Stimulated activated CD8-positive, alpha-beta memory T cell treated with anti-CD3 and anti-CD28 coated beads, Interleukin-15, amount 100 ng/mL, for 1 hour (primary cell): ENCODE results near the gene ACO1.

Source experiments
- DNase-seq: peaks from one replicate; pipeline ENCODE4 v3.0.0-alpha.2; 2020; ENCODE audit warnings: low read depth

Gene ACO1

DNA sequence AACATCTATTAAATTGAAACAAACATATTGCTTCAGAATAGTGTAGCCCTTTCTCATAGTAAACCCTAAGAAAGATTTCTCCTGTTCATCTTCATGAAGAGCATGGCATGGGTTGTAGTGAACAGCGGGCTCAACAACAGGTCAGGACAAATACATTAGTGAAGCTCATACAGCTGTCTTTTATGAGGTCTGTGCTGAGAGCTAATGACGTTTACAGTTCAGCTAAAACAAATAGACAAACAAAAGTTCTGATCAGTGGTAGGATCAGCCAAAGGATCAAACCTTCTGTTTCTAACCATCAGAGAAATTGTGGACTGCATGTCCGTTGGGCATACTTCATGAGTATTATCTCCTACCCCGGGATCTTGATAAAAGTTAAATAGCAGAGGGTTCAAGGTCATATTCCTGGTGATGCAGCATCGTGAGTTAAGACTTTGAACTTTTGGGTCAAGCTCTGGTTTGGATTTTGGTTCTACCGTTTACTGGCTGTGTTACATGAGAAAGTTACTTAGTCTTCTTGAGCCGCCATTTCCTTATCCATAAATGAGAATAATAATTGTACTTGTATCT lies 37.9 kb downstream of the ACO1 start:
- no peak for DNase-seq

DNA sequence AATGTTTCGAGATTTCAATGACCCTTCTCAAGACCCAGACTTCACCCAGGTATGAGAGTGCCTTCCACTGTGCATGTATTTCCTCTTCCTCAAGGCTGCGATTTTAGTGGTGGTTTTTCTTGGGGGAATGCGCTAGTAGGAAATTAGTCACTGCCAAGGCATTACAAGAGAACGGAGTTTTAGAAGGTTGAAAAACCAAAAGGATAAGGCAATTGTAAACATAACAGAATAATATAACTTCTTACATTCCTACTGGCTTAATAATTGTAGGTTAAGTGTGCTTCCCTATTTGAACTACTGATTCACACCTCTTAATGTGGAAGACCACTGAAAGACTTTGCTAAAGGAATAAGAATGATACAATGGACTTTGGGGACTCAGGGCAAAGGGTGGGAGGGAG lies 38.9 kb downstream of the ACO1 start:
- no peak for DNase-seq

DNA sequence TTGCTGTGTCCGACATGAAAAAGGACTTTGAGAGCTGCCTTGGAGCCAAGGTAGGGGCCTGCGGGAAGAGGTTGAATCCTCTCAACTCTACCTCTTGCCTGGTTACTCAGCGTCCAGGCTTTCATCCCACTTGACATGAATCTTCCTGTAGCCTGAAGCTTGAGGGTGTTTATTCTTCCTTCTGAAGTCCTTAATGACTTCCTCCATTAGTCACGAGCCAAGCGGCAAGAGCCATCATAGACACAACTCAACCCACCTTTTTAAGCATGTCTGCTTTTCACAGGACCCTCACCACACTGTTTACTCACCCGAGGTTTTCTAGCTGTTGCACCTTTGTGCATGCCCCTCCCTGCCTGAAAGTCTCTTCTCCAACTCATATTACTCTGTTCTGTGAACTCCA lies 40.2 kb downstream of the ACO1 start:
- no peak for DNase-seq

DNA sequence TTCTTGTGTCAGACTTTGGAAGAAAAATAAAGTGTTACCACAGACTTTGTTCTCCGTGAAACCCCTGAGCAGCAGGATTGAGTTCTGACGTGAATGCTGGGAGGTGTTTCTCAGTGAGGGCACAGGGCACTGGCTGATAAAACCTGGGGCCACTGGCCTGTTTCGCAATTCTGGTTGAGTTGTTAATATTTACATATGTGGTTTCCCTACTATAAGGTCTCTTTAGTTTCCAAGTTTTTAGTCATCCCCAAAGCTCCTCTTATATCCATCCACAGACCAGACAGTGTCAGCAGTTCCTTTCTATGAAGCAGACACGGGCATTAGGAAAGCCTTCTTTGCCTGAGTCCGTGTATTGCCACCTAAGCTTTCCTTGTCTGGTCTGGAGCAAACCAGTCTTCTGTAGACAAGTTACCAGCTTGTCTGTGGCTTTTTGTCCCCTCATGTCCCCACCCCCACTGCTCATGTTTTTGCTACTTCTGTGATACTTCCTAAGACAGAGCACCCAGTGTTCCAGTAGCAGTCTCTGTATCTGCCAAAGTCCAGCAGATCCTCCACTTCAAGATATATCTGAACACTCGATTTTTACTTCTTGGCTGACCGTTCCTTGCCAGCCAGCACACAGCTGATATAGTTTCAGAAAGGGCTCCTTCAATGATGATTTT lies 42.0 kb downstream of the ACO1 start:
- DNase-seq, result no peak

DNA sequence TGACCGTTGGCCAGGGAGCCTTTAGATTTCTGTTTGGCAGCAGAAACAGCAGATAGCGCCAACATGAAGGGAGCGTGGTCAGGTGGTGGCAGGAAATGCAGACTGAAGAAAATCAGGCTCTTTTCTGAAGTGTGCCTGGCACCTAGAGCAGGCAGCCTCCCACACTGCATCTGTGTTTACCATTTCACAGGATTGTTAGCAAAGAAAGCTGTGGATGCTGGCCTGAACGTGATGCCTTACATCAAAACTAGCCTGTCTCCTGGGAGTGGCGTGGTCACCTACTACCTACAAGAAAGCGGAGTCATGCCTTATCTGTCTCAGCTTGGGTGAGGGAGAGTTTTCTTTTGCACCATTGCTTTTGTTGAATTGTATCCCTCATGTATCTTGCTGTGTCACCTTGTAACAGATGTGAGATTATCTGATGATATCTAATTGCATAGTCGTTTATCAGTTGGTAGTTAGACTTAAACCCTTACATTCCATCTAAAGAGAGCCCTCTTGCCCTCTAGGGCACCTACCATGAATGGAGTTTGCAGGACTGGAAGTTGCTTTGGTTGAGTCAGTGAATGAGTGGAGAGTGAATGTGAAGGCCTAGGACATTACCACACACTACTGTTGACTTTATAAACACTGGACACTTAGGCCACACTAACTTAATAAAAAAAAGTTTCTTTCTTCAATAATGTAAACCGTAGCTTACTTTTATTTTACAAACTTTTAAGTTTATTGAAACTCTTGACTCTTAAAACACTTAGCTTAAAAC lies 42.8 kb downstream of the ACO1 start:
- DNase-seq, result no peak

DNA sequence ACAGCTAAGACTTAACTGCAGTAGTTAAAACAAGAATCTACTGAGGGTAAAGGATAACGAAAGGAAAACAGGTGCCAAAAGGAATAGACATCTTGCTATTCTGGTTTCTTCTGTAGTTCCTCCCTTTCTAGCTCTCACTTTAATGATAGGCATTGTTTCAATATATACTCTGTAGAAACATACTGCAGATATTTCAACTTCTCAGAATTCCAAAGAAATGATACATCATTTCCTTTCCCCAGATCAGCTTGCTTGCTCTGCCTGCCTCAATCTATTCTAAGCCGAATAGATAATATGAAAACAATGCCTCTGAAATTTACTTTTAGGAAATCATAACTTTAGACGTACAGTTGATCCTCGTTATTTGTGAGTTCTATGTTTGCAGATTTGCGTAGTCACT lies 46.3 kb downstream of the ACO1 start:
- DNase-seq, result no peak

DNA sequence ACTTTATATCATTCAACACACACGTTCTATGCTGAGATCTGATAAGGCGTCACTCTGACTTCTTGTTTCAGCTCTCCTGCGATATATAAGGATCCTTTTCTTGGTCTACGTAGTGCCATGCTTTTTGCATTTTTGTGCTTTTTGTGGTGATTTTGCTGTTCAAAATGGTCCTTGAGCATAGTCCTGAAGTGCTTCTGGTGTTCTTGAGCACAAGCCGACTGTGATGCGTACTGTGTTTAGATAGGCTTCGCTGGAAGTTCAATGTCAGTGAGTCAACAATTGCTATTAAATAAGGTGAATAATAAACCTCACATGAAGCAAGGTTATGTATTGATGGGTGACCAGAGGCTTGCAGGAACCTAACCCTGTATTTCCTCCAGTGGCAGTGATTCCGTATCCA lies 46.8 kb downstream of the ACO1 start:
- DNase-seq, result no peak

DNA sequence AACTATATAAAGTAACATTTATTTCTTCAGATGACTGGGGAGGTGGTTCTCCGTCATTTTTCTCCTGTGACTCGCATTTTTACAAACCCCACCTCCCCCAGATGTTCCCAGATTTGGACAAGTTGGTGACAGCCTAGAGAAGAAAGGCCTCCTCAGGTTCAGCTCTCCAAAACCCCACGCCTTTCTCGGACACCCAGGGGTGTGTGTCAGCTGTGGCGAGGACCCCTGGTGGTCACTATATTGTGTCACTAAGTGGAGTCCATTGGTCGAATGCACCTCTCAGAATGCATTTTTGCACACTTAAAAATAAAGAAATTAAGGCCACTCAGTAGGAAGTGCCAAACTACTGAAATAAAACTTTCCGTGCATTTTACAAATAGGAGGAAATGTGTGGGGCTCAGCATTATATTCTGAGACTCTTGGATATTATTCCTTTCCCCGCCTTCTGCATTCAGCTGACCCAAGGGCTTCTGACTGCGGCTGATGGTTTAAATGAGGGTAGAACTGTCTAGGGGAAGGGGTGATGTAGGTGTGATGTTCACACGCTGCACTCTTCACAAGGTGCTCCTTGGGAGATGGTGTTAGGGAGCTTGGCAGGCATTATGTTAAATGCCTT lies 47.6 kb downstream of the ACO1 start:
- DNase-seq, result peak; percentile 14

DNA sequence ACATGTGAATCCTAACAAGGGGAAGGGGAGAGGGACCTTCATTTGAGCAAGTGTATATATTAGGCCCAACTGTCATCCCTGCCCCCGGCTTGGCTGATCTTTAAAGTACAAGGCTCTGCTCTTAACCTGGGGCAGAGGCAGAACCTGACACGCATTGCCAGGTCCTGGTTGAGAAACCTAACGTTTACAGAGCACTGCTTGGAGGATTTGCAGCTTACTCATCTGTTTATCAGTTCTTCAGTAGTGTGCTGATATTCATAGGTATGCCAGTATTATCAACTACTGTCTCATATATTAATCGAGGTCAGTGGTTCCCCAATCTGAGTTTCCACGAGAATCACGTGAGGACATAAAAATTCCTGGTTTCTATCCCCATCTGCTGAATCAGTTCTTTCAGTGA lies 50.4 kb downstream of the ACO1 start:
- DNase-seq, result no peak

DNA sequence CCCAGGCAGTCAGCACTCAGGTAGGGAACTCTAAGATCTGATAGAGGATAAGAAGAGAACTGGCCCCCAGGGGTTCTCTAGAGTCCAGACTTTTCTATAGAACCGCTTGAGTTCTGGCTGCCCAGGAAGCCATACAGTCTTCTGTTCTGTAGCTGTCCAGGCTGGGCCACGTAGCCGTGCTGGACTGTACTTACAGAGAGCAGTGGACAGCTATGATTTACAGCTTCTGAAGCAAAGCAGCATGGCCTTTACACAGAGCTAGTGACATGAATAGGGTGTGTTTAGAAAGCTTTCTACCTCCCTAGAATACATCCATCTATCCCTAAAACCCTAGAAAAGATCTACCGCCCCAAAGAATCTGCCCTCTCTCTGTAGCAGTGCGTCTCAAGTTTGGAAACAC lies 57.2 kb downstream of the ACO1 start:
- DNase-seq, result no peak

DNA sequence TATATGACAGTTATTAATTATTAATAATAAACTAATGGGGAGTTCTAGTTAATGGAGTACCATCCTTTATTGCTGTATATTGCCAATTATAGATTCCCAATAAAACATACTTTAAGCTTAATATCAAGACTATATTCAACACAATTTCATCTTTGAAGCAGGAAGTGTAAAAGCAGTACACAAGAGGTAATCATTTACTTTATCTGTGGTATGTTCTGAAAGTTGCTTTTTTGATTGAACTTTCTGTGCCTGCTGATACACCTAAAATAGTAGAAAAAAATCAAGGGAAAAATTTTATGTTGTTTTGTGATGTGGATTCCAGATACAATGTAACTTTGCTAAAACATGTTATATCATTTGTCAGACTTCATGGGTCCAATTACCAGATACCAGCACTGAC lies 58.0 kb downstream of the ACO1 start:
- DNase-seq, result no peak

DNA sequence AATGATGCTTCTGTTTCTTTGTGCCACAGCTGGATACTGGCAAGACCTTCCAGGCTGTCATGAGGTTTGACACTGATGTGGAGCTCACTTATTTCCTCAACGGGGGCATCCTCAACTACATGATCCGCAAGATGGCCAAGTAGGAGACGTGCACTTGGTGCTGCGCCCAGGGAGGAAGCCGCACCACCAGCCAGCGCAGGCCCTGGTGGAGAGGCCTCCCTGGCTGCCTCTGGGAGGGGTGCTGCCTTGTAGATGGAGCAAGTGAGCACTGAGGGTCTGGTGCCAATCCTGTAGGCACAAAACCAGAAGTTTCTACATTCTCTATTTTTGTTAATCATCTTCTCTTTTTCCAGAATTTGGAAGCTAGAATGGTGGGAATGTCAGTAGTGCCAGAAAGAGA lies 65.5 kb downstream of the ACO1 start:
- DNase-seq, result no peak

DNA sequence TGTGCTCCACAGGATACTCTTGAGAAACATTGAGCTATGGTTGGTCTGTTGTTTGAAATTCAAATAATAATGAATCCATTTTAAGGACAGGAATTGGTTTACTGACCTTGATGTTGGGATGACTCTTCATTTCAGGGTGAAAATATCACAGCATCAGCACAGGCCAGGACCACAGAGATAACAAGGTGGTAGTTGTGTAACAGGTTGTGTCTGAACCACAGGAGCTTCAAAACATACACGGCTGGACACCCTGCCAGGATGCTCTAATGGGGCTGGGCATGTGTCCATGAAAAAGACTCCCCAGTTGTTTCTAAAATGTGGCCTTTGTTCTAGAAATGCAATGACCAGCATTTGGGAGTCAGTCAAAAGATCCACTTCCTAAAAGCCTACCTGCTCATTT lies 69.8 kb downstream of the ACO1 start:
- DNase-seq, result no peak

DNA sequence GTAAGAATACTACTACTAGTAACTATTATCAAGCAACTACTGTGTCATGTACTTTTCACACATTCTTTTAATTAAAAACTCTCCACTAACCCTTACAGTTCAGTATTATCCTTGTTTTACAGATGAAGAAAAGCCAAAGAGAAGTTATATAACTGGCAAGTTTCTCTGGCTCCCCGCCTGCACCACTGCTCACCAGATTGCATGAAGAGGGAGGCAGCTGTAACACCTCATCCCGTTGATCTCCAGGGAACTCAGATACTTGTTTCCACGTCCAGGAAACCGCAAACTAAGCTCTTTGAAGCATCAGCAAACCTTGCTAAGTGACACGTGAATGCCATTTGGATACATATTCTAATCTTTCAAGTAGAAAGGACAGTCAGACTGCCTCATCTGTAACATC lies 71.3 kb downstream of the ACO1 start:
- no peak for DNase-seq

DNA sequence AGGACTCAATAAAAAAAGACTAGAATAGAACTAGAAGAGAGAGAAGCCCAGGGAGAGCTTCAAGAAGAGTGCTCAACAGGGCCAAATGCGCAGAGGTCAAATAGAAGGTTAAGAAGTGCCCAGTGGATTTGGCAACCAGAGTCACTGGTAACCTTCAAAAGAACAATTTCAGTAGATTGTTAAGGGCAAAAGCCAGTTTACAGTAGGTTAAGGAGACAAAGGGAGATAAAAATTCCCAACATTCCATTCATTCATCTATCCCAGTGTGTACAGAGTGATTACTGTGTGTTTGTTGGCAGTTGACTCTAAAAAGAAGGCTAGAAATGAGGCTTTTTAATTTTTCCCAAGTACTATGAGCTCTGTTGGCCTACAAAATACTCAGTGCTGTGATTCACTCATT lies 72.1 kb downstream of the ACO1 start:
- DNase-seq, result no peak

DNA sequence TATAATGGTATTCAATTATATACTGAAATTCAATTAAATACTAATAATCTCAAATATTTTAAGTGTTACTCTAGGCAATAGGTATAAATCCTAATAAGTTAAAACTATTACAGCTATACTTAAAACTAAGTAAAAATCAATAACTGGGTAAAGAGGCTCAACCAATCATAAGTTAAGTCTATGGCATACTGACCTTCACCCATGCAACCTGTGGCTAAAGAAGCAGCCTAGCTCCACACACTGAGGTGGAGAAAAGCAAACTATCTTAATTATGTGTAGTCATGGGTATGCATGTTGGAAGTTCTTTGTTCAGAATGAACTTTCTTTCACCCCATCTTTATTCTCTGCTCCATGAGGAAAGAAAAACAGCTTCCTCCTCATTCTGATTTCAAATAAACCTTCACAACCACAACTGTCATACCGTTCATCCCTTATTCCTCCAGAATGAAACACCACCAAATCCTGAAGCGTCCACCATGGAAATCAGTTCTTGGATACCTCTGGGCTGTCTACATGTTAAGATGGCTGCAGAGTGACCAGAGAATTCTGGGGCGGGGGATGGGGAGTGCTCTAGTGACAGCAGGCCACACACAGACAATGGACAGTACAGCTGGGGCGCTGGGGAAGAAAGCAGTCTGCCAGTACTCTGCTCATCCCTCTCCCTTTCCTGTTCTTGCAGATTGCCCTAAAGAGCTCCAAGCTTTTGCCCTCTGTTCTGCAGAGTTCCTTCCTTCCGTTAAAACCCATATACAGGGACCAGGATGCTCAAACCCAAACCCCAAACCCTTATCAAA lies 79.3 kb downstream of the ACO1 start:
- DNase-seq, result no peak

DNA sequence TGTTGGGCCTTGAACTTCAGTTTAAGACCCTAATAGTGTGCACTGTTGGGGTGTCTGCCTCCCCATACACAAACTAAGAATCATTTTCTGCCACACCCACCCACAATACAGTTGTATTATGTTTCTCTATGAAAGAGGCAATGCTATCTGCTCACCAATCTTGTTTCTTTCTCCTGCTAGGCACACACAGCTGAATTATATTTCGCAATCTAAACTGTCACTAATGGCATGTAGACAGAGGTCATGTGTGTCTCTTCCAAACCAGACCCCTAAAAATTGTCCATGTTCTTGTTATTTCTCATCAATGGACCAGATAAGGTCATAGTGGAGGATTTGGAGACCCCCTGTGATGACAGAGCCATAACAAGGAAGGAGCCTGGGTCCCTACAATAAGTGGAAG lies 84.3 kb downstream of the ACO1 start:
- DNase-seq, result no peak

DNA sequence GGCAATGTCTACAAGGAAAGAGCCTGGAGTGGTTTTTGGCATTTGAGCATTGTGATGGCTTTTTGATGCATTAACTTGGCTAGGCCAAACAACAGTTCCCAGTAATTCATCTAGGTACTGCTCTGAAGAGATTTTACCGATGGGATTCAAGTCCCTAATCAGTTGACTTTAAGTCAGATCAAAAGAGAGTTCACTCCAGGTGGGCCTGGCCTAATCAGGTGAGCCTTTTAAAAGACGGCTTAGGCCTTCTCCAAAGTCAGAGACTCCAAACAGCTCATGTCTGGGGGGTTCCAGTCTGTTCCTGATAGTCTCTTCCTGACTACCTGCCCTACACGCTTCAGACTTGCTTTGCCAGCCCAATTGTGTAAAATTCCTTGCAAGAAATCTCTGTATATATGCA lies 87.9 kb downstream of the ACO1 start:
- DNase-seq, result no peak

DNA sequence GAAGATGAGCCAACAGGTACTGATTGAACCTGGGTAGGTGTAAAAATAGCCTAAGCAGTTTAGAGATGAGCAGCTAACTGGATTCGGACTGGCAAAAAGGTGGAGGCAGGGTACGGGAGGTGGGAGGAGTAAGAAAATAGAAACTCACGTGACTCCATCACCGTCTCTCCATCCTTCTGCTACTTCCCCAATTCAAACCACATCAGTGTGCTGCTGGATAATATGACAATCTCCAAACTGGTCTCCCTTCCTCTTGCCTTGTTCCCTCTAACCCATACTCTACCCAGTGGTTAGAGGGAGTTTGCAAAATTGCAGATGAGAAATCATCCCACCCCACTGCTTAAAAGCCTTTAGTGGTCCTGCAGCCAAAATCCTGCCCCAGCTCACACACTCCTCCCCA lies 98.9 kb downstream of the ACO1 start:
- DNase-seq, result no peak

DNA sequence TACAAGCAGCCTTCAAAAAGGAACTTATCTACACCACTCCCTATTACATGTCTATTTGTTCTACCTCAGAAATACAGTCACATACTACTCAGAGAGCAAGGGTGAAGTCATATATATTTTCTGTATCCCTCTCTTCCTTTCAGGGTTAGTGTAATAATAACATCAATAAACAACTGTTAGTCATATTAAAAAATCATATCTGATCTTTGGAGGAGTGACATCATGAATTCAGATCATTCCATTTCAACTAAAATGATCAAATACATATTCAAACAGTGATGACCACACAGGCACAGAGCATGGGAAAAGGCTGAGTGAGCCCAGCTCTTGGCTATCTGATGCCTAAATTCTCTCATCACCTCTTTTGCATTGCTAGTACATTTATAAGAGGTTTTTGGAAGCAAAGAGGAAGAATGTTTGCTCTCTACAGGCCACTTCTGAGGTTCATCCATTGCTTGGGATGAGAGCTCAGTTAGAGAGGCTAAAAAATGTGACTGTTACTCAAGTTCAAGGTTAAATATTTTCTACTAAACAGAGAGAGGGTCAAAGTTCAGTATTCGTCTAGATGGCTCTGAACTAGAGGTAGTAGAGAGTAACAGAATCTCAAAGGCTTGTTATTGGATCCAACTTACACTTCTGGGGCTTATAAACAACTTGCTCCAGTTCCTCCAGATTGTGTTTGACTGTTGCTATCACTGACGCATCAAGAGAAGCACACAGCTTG lies 102.6 kb downstream of the ACO1 start:
- no peak for DNase-seq

DNA sequence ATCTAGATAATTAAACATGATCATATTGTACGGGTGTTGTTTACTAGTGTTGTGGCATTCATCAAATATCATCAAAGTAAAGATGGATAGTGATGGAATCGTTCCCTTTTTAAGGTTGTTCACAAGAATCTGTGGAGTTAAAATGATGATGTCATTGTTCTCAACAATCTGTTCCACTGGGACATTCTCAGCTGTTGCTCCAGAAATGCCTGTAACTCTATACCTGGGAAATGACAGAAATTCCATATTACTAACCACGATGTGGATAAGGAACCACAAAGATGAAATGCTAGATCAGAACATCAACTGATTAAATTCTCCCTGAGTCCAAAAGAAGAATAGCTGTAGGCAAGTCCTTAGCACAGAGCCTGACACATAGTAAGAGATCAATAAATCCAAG lies 103.5 kb downstream of the ACO1 start:
- no peak for DNase-seq

DNA sequence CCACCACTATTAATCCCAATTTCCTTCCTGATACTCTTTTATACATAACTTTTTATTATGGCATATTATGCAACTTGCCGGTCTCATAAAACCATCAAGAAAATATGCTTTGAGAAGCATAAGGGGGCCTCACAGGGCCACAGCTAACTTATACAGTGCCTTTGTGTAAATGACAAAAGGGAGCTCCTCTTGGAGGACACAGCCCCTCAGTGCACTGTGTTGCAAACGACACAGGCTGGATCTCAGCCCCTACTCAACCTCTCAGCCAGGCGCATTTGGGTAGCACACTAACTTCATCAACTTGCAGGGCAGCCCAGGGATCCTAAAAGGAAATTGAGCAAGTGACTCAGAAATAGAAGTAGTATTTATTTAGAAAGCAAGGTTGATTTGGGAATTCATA lies 106.2 kb downstream of the ACO1 start:
- DNase-seq, result no peak
